CD4-positive, alpha-beta T cell treated with Interleukin-6 for 4 hours (primary cell): ENCODE data around the gene SERPINB7.
"Not testable (repeated sequence)": the region's sequence is repeated elsewhere in the genome, so short reads cannot be mapped to it uniquely, and the experiment has no call there.

Source experiments
- DNase-seq: peaks from one replicate; pipeline ENCODE4 v3.0.0-alpha.2; 2020; ENCODE audit warnings: mixed read lengths

The SERPINB7 gene

GRCh38 chr18:63775166-63775730 is at the start of gene SERPINB7:
SERPINB7 (plus strand) TSS chr18:63775418; CDS start chr18:63782373, 6,955 bp downstream.
- no peak for DNase-seq

GRCh38 chr18:63725682-63726480 is 49.3 kb upstream of the SERPINB7 start:
- DNase-seq: no peak

GRCh38 chr18:63730773-63731172 is 44.4 kb upstream of the SERPINB7 start:
- DNase-seq: no peak

GRCh38 chr18:63731215-63731614 is 44.0 kb upstream of the SERPINB7 start:
- no peak for DNase-seq

- DNase-seq: no peak
Observed at GRCh38 chr18:63736876-63737275, 38.3 kb upstream of the SERPINB7 start.

GRCh38 chr18:63741769-63742168 is 33.4 kb upstream of the SERPINB7 start:
- DNase-seq: no peak

GRCh38 chr18:63747006-63747405 is 28.2 kb upstream of the SERPINB7 start:
- no peak for DNase-seq

GRCh38 chr18:63749489-63749888 is 25.7 kb upstream of the SERPINB7 start:
- no peak for DNase-seq

- no peak for DNase-seq
Observed at GRCh38 chr18:63752636-63753035, 22.6 kb upstream of the SERPINB7 start.

- DNase-seq: no peak
Observed at GRCh38 chr18:63753676-63754075, 21.5 kb upstream of the SERPINB7 start.

- DNase-seq: no peak
Observed at GRCh38 chr18:63757541-63757940, 17.7 kb upstream of the SERPINB7 start.

GRCh38 chr18:63758615-63759240 is 16.5 kb upstream of the SERPINB7 start:
- DNase-seq: no peak

- not testable (repeated sequence) for DNase-seq
Observed at GRCh38 chr18:63759786-63760185, 15.4 kb upstream of the SERPINB7 start.

GRCh38 chr18:63762518-63762917 is 12.7 kb upstream of the SERPINB7 start:
- DNase-seq: no peak

GRCh38 chr18:63763831-63764600 is 11.2 kb upstream of the SERPINB7 start:
- DNase-seq: no peak

- DNase-seq: no peak
Observed at GRCh38 chr18:63765837-63766236, 9.4 kb upstream of the SERPINB7 start.

- DNase-seq: no peak
Observed at GRCh38 chr18:63773551-63773950, 1.7 kb upstream of the SERPINB7 start.

- DNase-seq: no peak
Observed at GRCh38 chr18:63774511-63774910, 707 bp upstream of the SERPINB7 start.

- DNase-seq: no peak
Observed at GRCh38 chr18:63779386-63779785, 4.2 kb downstream of the SERPINB7 start.

- no peak for DNase-seq
Observed at GRCh38 chr18:63783394-63783793, 8.2 kb downstream of the SERPINB7 start.

GRCh38 chr18:63784787-63785452 is 9.7 kb downstream of the SERPINB7 start:
- DNase-seq: no peak

- no peak for DNase-seq
Observed at GRCh38 chr18:63787673-63788072, 12.5 kb downstream of the SERPINB7 start.
